Measurements from ENCODE around the gene NAV2.

GRCh38 chr11:19861171-19861570 lies 148.5 kb downstream of the NAV2 start:
- TF ChIP-seq, protein P1, sequence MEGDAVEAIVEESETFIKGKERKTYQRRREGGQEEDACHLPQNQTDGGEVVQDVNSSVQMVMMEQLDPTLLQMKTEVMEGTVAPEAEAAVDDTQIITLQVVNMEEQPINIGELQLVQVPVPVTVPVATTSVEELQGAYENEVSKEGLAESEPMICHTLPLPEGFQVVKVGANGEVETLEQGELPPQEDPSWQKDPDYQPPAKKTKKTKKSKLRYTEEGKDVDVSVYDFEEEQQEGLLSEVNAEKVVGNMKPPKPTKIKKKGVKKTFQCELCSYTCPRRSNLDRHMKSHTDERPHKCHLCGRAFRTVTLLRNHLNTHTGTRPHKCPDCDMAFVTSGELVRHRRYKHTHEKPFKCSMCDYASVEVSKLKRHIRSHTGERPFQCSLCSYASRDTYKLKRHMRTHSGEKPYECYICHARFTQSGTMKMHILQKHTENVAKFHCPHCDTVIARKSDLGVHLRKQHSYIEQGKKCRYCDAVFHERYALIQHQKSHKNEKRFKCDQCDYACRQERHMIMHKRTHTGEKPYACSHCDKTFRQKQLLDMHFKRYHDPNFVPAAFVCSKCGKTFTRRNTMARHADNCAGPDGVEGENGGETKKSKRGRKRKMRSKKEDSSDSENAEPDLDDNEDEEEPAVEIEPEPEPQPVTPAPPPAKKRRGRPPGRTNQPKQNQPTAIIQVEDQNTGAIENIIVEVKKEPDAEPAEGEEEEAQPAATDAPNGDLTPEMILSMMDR (IDR thresholded peaks at IDR 0.05): no peak
- no peak for TF ChIP-seq POLR2A (IDR thresholded peaks at IDR 0.05)
- no peak for TF ChIP-seq POLR2AphosphoS5 (IDR thresholded peaks at IDR 0.05)
- TF ChIP-seq EP300 (IDR thresholded peaks at IDR 0.05): no peak
